ENCODE measurements around the gene CHRNE.
"Not testable (repeated sequence)": the region's sequence is repeated elsewhere in the genome, so short reads cannot be mapped to it uniquely, and the experiment has no call there.

The CHRNE gene

GRCh38 chr17:4891411-4892410 lies 11.2 kb downstream of the CHRNE start:
- in situ Hi-C loops (cut with MboI; ENCODE audit: low sequenced_read_pairs): no loop called here

GRCh38 chr17:4887581-4887980 lies 15.3 kb downstream of the CHRNE start:
- in situ Hi-C loops (cut with MboI; ENCODE audit: low sequenced_read_pairs): loop anchor here (10.0 kb wide), 1 partner anchor 173 kb away; the partner anchor contains the start of gene ARRB2

- in situ Hi-C loops (cut with MboI; ENCODE audit: low sequenced_read_pairs): loop anchor here (10.0 kb wide), 1 partner anchor 172 kb away; the partner anchor contains the start of gene ARRB2
These were observed 16.1 kb downstream of the CHRNE start for GRCh38 chr17:4886830-4887229.

- in situ Hi-C loops (cut with MboI; ENCODE audit: low sequenced_read_pairs): loop anchor here (10.0 kb wide), 1 partner anchor 170 kb away; the partner anchor contains the start of gene ARRB2
These were observed 18.4 kb downstream of the CHRNE start for GRCh38 chr17:4884489-4884888.

GRCh38 chr17:4881761-4882555 lies 20.9 kb downstream of the CHRNE start:
- in situ Hi-C loops (cut with MboI; ENCODE audit: low sequenced_read_pairs): loop anchor here (10.0 kb wide), 1 partner anchor 167 kb away; the partner anchor contains the start of gene ARRB2

- in situ Hi-C loops (cut with MboI; ENCODE audit: low sequenced_read_pairs): loop anchor here (10.0 kb wide), 1 partner anchor 166 kb away; the partner anchor contains the start of gene ARRB2
These were observed 22.0 kb downstream of the CHRNE start for GRCh38 chr17:4880857-4881256.

- in situ Hi-C loops (cut with MboI; ENCODE audit: low sequenced_read_pairs): no loop called here
These were observed 23.3 kb downstream of the CHRNE start for GRCh38 chr17:4879601-4880000.

- in situ Hi-C loops (cut with MboI; ENCODE audit: low sequenced_read_pairs): no loop called here
These were observed 25.8 kb downstream of the CHRNE start for GRCh38 chr17:4877089-4877488.

- in situ Hi-C loops (cut with MboI; ENCODE audit: low sequenced_read_pairs): no loop called here
These were observed 30.1 kb downstream of the CHRNE start for GRCh38 chr17:4872786-4873185.

- in situ Hi-C loops (cut with MboI; ENCODE audit: low sequenced_read_pairs): no loop called here
These were observed 32.0 kb downstream of the CHRNE start for GRCh38 chr17:4870855-4871254.

- in situ Hi-C loops (cut with MboI; ENCODE audit: low sequenced_read_pairs): not testable (repeated sequence)
These were observed 33.6 kb downstream of the CHRNE start for GRCh38 chr17:4869058-4869998.

GRCh38 chr17:4867535-4867934 lies 35.4 kb downstream of the CHRNE start:
- in situ Hi-C loops (cut with MboI; ENCODE audit: low sequenced_read_pairs): not testable (repeated sequence)

- in situ Hi-C loops (cut with MboI; ENCODE audit: low sequenced_read_pairs): no loop called here
These were observed 39.6 kb downstream of the CHRNE start for GRCh38 chr17:4863321-4863720.

- in situ Hi-C loops (cut with MboI; ENCODE audit: low sequenced_read_pairs): no loop called here
These were observed 40.2 kb downstream of the CHRNE start for GRCh38 chr17:4862720-4863119.

- in situ Hi-C loops (cut with MboI; ENCODE audit: low sequenced_read_pairs): no loop called here
These were observed 41.8 kb downstream of the CHRNE start for GRCh38 chr17:4861052-4861451.

GRCh38 chr17:4860651-4861050 lies 42.2 kb downstream of the CHRNE start:
- in situ Hi-C loops (cut with MboI; ENCODE audit: low sequenced_read_pairs): no loop called here

- in situ Hi-C loops (cut with MboI; ENCODE audit: low sequenced_read_pairs): no loop called here
These were observed 42.9 kb downstream of the CHRNE start for GRCh38 chr17:4859816-4860625.

- in situ Hi-C loops (cut with MboI; ENCODE audit: low sequenced_read_pairs): no loop called here
These were observed 44.0 kb downstream of the CHRNE start for GRCh38 chr17:4858882-4859260.
